Heart left ventricle (tissue), 16 donors: ENCODE data around the gene NIPBL. TPM values are rescaled to one million over a fixed set of nuclear protein-coding genes. Genes with fewer than 3 reads are reported as not detected.
"Not testable (repeated sequence)": the region's sequence is repeated elsewhere in the genome, so short reads cannot be mapped to it uniquely, and the experiment has no call there.

Experiments used
- ATAC-seq, 4 donors: fragments of 200-7000 bp; cut with Tn5 transposase; one replicate each; pipeline ENCODE4 v1.9.1; 2020 to 2022; ENCODE audit warnings: moderate library complexity in 4 of 4, mild to moderate bottlenecking in 3 of 4, moderate number of reproducible peaks in 1 of 4
- DNase-seq, 5 donors: peaks; one replicate each; pipeline ENCODE4 v3.0.0-alpha.2; 2020
- H3K27ac ChIP-seq, 12 donors: fragments of 200-600 bp; sonication (generic) in 4 of 12; one replicate each; pipeline versions ENCODE4 v1.5.0 to v1.8.0; 2016 to 2022; ENCODE audit warnings: mild to moderate bottlenecking in 2 of 12
- H3K27me3 ChIP-seq, 9 donors: fragments of 200-600 bp; sonication (generic) in 2 of 9; one replicate each; pipeline versions ENCODE4 v1.5.1 to v1.8.0; 2016 to 2022; ENCODE audit warnings: mild to moderate bottlenecking in 3 of 9
- H3K36me3 ChIP-seq, 9 donors: fragments of 200-600 bp; sonication (generic) in 2 of 9; one replicate each; pipeline versions ENCODE4 v1.5.0 to v1.8.0; 2018 to 2022; ENCODE audit warnings: mild to moderate bottlenecking in 2 of 9
- H3K4me1 ChIP-seq, 12 donors: fragments of 200-600 bp; sonication (generic) in 4 of 12; one replicate each; pipeline versions ENCODE4 v1.5.0 to v1.8.0; 2016 to 2022; ENCODE audit warnings: mild to moderate bottlenecking in 3 of 12
- H3K4me3 ChIP-seq, 12 donors: fragments of 200-600 bp; sonication (generic) in 4 of 12; one replicate each; pipeline versions ENCODE4 v1.5.0 to v1.8.0; 2017 to 2022; ENCODE audit warnings: mild to moderate bottlenecking in 9 of 12, moderate library complexity in 4 of 12
- H3K9me3 ChIP-seq, 12 donors: fragments of 200-600 bp; sonication (generic) in 4 of 12; one replicate each; pipeline versions ENCODE4 v1.5.0 to v1.8.0; 2016 to 2022; ENCODE audit warnings: mild to moderate bottlenecking in 1 of 12
- POLR2A ChIP-seq, 2 donors: fragments of 450-650 bp; IDR thresholded peaks; one replicate each; pipeline ENCODE4 v1.6.1; 2017; ENCODE audit warnings: antibody characterized with exemption in 2 of 2, mild to moderate bottlenecking in 2 of 2, moderate library complexity in 2 of 2
- WGBS, 4 donors: extraction: QIAGEN DNeasy Blood & Tissue Kit in 2 of 4; methylation state at CpG; one replicate each; pipeline versions ENCODE4 v1.1.5 to v1.1.7; 2013 to 2018; 5-methylcytosine and 5-hydroxymethylcytosine counted together
- intact Hi-C, 10 donors: fragments of 100-400 bp; cut with DNase I; formaldehyde crosslinking; loops; one replicate each; pipeline versions ENCODE4 v1.11.1 to v1.14.2; 2022
- polyA plus RNA-seq, 2 donors: library from polyadenylated mRNA; stranded (reverse); fragments of 200-250 nt; gene quantifications; one replicate each; pipeline ENCODE4 v1.2.3, GENCODE V29; 2013
- total RNA-seq, 9 donors: library from RNA; depleted of rRNA in 2 of 9; stranded (reverse); fragments of >200 nt in 2 of 9; fragmentation: NEBNext Ultra II Directional in 3 of 9; extraction: Animal tissue kit (Norgen Biotek cat#: 25700) in 3 of 9; gene quantifications; one replicate each; pipeline versions ENCODE4 v1.1.0 to v1.2.4, GENCODE V29; 2016 to 2023
- TF ChIP-seq, protein P1 (sequence below), 12 donors: fragments of 200-600 bp; sonication (generic) in 4 of 12; IDR thresholded peaks; one replicate each; pipeline versions ENCODE4 v1.5.0 to v1.8.0; 2018 to 2022; ENCODE audit warnings: antibody characterized with exemption in 12 of 12, mild to moderate bottlenecking in 5 of 12
- donor health status: ischemic (EF 13 %, LVEDD 7.1; RV severe dilation, severe dysfunction).
- donor health status: healthy with polysubstance abuse.
- donor health status: DM: no; HTN: yes; CAD: no.
- donor health status: DM: no; HTN: no; CAD: no.
- donor health status: ischemic (EF 25% LVEDD 6.9; RV normal size, moderate dysfunction).
- donor health status: ischemic (EF 25% LVEDD 5.7; RV mildly dilated, moderate dysfunction).
- donor health status: healthy.
- donor health status: DM: yes; HTN: yes; CAD: no.
- donor health status: ischemic (EF 35%, LVEDD 5.7; RV mildly dilated, moderate dysfunction).
- donor health status: nonischemic (EF 11% LVEDD 7.7; RV severe dilation, severe dysfunction).
- donor health status: DM: yes; HTN: yes; CAD: no.
- donor health status: PGD.
- donor health status: ischemic (EF 29% LVEDD 5.4; RV normal size, mild dysfunction).
- donor health status: nonischemic (EF 23%, LVEDD 6.1; RV moderate dilation, normal function).

Gene NIPBL
- total and polyA plus RNA-seq, 11 donors, result 13.2 to 57.3 (median 38.2) TPM

DNA sequence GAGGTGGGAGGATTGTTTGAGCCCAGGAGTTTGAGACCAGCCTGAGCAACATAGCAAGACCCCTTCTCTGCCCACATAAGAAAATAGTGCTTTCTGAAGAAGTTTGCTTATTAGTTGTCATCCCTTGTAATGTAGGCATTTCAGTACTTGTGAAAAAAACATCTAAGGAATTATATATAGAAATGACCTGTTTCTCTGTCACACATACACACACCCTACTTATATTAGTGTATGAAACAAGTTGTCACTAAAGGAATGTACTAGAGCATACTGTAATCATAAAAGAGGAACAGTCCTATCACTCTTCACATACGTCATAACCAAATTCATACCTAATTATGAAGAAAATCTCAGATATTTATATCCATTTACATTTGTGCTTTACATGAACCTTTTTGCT is 122.0 kb downstream of the NIPBL start:
- ATAC-seq, result no peak
- DNase-seq, result no peak
- Histone ChIP-seq H3K9me3 (no peaks in the 10 kb centered on the region), H3K27me3 (no peaks in the 10 kb centered on the region), H3K4me1 (no peaks in the 10 kb centered on the region), H3K36me3 (peaks cover 0 to 92% (median 73%) of the 10 kb centered on the region in 9 donors), H3K27ac (no peak overlapping the region), H3K4me3 (no peak overlapping the region)
- intact Hi-C loops, result no loop called here
- TF ChIP-seq, protein P1, sequence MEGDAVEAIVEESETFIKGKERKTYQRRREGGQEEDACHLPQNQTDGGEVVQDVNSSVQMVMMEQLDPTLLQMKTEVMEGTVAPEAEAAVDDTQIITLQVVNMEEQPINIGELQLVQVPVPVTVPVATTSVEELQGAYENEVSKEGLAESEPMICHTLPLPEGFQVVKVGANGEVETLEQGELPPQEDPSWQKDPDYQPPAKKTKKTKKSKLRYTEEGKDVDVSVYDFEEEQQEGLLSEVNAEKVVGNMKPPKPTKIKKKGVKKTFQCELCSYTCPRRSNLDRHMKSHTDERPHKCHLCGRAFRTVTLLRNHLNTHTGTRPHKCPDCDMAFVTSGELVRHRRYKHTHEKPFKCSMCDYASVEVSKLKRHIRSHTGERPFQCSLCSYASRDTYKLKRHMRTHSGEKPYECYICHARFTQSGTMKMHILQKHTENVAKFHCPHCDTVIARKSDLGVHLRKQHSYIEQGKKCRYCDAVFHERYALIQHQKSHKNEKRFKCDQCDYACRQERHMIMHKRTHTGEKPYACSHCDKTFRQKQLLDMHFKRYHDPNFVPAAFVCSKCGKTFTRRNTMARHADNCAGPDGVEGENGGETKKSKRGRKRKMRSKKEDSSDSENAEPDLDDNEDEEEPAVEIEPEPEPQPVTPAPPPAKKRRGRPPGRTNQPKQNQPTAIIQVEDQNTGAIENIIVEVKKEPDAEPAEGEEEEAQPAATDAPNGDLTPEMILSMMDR (IDR thresholded peaks at IDR 0.05), result no peak
- no peak for TF ChIP-seq POLR2A (IDR thresholded peaks at IDR 0.05)
- WGBS, 4 donors, result 83 to 95% (median 86%) methylated on average over 1 of the region's 1 CpG

DNA sequence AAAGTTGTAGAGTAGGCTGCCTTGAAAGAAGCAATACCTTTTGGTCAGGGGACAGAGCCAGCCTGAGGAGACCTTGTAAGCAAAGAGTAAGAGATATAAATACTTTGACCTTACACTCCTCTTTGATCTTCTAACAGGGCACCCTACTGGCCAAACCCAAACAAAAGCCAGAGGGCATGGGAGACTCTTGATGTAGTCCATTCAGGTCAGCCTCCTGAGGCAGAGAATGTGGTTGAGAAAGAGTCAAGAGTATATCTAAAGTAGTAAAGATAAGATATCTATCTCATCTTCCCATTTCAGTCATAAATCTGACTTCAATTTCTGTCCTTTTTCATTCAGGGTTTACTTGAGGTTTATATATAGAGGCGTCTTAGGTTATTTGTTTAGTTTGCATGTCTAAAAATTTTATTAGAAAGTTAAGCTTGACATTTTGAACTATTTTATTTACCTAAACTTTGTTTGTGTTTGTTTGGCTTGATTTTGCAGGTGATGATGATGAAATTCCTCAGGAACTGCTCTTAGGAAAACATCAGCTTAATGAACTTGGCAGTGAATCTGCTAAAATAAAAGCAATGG is 125.7 kb downstream of the NIPBL start:
- 92 to 99% (median 94%) methylated on average over 1 of the region's 1 CpG for WGBS, 4 donors
- DNase-seq, result no peak
- Histone ChIP-seq H3K4me3 (no peak overlapping the region), H3K9me3 (no peaks in the 10 kb centered on the region), H3K27me3 (no peaks in the 10 kb centered on the region), H3K36me3 (peaks cover 0 to 98% (median 85%) of the 10 kb centered on the region in 9 donors), H3K27ac (no peak overlapping the region), H3K4me1 (no peaks in the 10 kb centered on the region)
- no peak for ATAC-seq
- intact Hi-C loops, result loop anchor here in 5 of 10 donors (2.0 to 10.0 kb wide), 4 partner anchors 127 to 273 kb away; partner anchors contain the start of gene NIPBL (in 3 of the 5)
- TF ChIP-seq, protein P1 (IDR thresholded peaks at IDR 0.05), result no peak
- TF ChIP-seq POLR2A (IDR thresholded peaks at IDR 0.05), result no peak

DNA sequence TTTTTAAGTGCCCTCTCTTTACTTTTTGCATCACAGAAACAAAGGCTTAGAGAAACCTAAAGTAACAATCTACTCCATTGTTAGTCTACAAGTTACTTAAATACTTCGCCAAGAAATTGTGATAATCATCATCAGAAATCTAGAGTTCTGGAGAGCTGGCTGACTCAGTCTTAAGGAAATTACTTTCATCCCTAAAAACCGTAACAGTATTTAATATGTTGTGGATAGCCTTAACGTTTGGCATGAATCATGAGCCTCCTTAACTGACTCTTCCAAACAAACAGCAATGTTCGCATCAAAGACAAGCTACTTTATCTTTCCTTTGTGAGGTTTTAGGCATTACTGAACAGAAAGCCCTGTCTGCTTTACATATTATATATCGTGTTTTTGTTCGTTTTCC is 128.7 kb downstream of the NIPBL start:
- TF ChIP-seq POLR2A (IDR thresholded peaks at IDR 0.05), result no peak
- TF ChIP-seq, protein P1 (IDR thresholded peaks at IDR 0.05), result no peak
- Histone ChIP-seq H3K27me3 (no peaks in the 10 kb centered on the region), H3K27ac (no peak overlapping the region), H3K36me3 (peaks cover 0 to 98% (median 93%) of the 10 kb centered on the region in 9 donors), H3K4me1 (no peaks in the 10 kb centered on the region), H3K9me3 (no peaks in the 10 kb centered on the region), H3K4me3 (no peak overlapping the region)
- ATAC-seq (no peak), DNase-seq (no peak)
- WGBS, 4 donors, result 71 to 80% (median 71%) methylated on average over 6 of the region's 6 CpGs
- intact Hi-C loops, result loop anchor here in 8 of 10 donors (5.0 to 10.0 kb wide), 5 partner anchors 130 to 278 kb away; partner anchors contain the start of gene NIPBL (in 3 of the 8)

DNA sequence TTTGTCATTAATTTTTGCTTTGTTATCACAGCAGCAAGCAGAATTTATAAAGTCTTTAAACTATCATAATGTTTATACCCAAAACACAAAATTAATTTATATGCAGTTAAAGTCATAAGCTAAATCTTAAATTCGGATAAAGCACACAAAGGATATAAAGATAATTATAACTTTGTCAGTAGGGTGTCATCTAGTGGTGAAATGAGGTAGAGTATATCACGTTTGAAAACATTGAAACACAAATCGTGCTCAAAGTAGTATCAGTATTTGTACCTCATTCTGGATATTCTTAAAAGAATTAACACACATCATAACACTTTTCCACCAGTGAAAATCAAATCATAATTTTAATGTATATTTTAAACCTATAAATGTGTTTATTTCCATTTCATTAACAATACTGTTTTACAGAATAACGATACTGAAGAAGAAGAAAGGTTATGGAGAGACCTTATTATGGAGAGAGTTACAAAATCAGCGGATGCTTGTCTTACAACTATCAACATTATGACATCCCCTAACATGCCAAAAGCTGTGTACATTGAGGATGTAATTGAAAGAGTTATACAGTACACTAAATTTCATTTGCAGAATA is 129.5 kb downstream of the NIPBL start:
- intact Hi-C loops, result loop anchor here in 8 of 10 donors (5.0 to 10.0 kb wide), 5 partner anchors 131 to 279 kb away; partner anchors contain the start of gene NIPBL (in 3 of the 8)
- Histone ChIP-seq H3K4me3 (no peak overlapping the region), H3K4me1 (no peaks in the 10 kb centered on the region), H3K27ac (no peak overlapping the region), H3K27me3 (no peaks in the 10 kb centered on the region), H3K36me3 (peaks cover 0 to 98% (median 93%) of the 10 kb centered on the region in 9 donors), H3K9me3 (no peaks in the 10 kb centered on the region)
- TF ChIP-seq, protein P1 (IDR thresholded peaks at IDR 0.05), result peak; percentile 43 to 78 (median 66)
- TF ChIP-seq POLR2A (IDR thresholded peaks at IDR 0.05), result no peak
- DNase-seq (no peak), ATAC-seq (no peak)
- WGBS, 4 donors, result 44 to 49% (median 45%) methylated on average over 5 of the region's 5 CpGs

DNA sequence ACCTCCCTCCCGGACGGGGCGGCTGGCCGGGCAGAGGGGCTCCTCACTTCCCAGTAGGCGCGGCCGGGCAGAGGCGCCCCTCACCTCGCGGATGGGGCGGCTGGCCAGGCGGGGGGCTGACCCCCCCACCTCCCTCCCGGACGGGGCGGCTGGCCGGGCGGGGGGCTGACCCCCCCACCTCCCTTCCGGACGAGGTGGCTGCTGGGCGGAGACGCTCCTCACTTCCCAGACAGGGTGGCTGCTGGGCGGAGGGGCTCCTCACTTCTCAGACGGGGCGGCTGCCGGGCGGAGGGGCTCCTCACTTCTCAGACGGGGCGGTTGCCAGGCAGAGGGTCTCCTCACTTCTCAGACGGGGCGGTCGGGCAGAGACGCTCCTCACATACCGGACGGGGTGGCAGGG is 136.6 kb downstream of the NIPBL start:
- H3K36me3 ChIP-seq, result peaks cover 0 to 81% (median 73%) of the 10 kb centered on the region in 9 donors
- ATAC-seq, H3K9me3 ChIP-seq, H3K4me1 ChIP-seq, DNase-seq, H3K4me3 ChIP-seq, intact Hi-C loops, H3K27ac ChIP-seq, H3K27me3 ChIP-seq: not testable (repeated sequence)
- 96 to 100% (median 97%) methylated on average over 2 to 33 of the region's 34 CpGs for WGBS, 4 donors
